ENCODE measurements around the gene MYLK4.
A peak's percentile ranks its signal among the peaks of the same experiment; 100 is the strongest.

The MYLK4 gene

GRCh38 chr6:2635911-2636310 lies 114.8 kb downstream of the MYLK4 start:
- Histone ChIP-seq H3K27me3 (ENCODE audit: low read depth) (no peaks in the 10 kb centered on the region), H3K4me1 (peaks cover 10% of the 10 kb centered on the region), H3K36me3 (replicated peaks) (no peaks in the 10 kb centered on the region), H3K4me3 (no peak overlapping the region), H3K9me3 (no peaks in the 10 kb centered on the region; the same call in 1 of the 2 replicates)
- in situ Hi-C loops (cut with MboI; ENCODE audit: low sequenced_read_pairs), result loop anchor here (10.0 kb wide), 1 partner anchor 1041 kb away; no protein-coding TSS in a partner anchor
- DNase-seq (ENCODE audit: low spot score in 2 of 2), result no peak

- H3K9me3 ChIP-seq, result no peaks in the 10 kb centered on the region; the same call in 1 of the 2 replicates
- no peaks in the 10 kb centered on the region for H3K27me3 ChIP-seq (ENCODE audit: low read depth)
- peak; percentile 70 to 93 for DNase-seq (ENCODE audit: low spot score in 2 of 2)
- no peak overlapping the region for H3K4me3 ChIP-seq
- peaks cover 9% of the 10 kb centered on the region for H3K4me1 ChIP-seq
- in situ Hi-C loops (cut with MboI; ENCODE audit: low sequenced_read_pairs), result loop anchor here (10.0 kb wide), 1 partner anchor 1040 kb away; no protein-coding TSS in a partner anchor
- H3K36me3 ChIP-seq (replicated peaks), result no peaks in the 10 kb centered on the region
These were observed 116.4 kb downstream of the MYLK4 start for GRCh38 chr6:2634139-2634964.

GRCh38 chr6:2633736-2634135 lies 117.0 kb downstream of the MYLK4 start:
- Histone ChIP-seq H3K36me3 (replicated peaks) (no peaks in the 10 kb centered on the region), H3K27me3 (ENCODE audit: low read depth) (no peaks in the 10 kb centered on the region), H3K4me3 (no peak overlapping the region), H3K9me3 (no peaks in the 10 kb centered on the region; the same call in 1 of the 2 replicates), H3K4me1 (peaks cover 9% of the 10 kb centered on the region)
- no peak for DNase-seq (ENCODE audit: low spot score in 2 of 2)
- in situ Hi-C loops (cut with MboI; ENCODE audit: low sequenced_read_pairs), result loop anchor here (10.0 kb wide), 1 partner anchor 1039 kb away; no protein-coding TSS in a partner anchor

- in situ Hi-C loops (cut with MboI; ENCODE audit: low sequenced_read_pairs), result loop anchor here (10.0 kb wide), 1 partner anchor 1038 kb away; no protein-coding TSS in a partner anchor
- Histone ChIP-seq H3K4me3 (no peak overlapping the region), H3K27me3 (ENCODE audit: low read depth) (no peaks in the 10 kb centered on the region), H3K9me3 (no peaks in the 10 kb centered on the region; the same call in 1 of the 2 replicates), H3K36me3 (replicated peaks) (no peaks in the 10 kb centered on the region), H3K4me1 (peaks cover 9% of the 10 kb centered on the region)
- DNase-seq (ENCODE audit: low spot score in 2 of 2), result no peak
These were observed 117.6 kb downstream of the MYLK4 start for GRCh38 chr6:2632976-2633584.

GRCh38 chr6:2632368-2632767 lies 118.4 kb downstream of the MYLK4 start:
- no peaks in the 10 kb centered on the region for H3K27me3 ChIP-seq (ENCODE audit: low read depth)
- peaks cover 9% of the 10 kb centered on the region for H3K4me1 ChIP-seq
- no peaks in the 10 kb centered on the region for H3K36me3 ChIP-seq (replicated peaks)
- no peak overlapping the region for H3K4me3 ChIP-seq
- in situ Hi-C loops (cut with MboI; ENCODE audit: low sequenced_read_pairs), result loop anchor here (10.0 kb wide), 1 partner anchor 1038 kb away; no protein-coding TSS in a partner anchor
- H3K9me3 ChIP-seq, result no peaks in the 10 kb centered on the region; the same call in 1 of the 2 replicates
- no peak for DNase-seq (ENCODE audit: low spot score in 2 of 2)

GRCh38 chr6:2630891-2631571 lies 119.7 kb downstream of the MYLK4 start:
- Histone ChIP-seq H3K4me1 (peaks cover 9% of the 10 kb centered on the region), H3K9me3 (no peaks in the 10 kb centered on the region; the same call in 1 of the 2 replicates), H3K4me3 (no peak overlapping the region), H3K36me3 (replicated peaks) (no peaks in the 10 kb centered on the region), H3K27me3 (ENCODE audit: low read depth) (no peaks in the 10 kb centered on the region)
- in situ Hi-C loops (cut with MboI; ENCODE audit: low sequenced_read_pairs), result loop anchor here (10.0 kb wide), 1 partner anchor 1036 kb away; no protein-coding TSS in a partner anchor
- DNase-seq (ENCODE audit: low spot score in 2 of 2), result no peak

GRCh38 chr6:2630359-2630758 lies 120.4 kb downstream of the MYLK4 start:
- DNase-seq (ENCODE audit: low spot score in 2 of 2), result no peak
- Histone ChIP-seq H3K4me1 (peaks cover 9% of the 10 kb centered on the region), H3K4me3 (no peak overlapping the region), H3K9me3 (no peaks in the 10 kb centered on the region; the same call in 1 of the 2 replicates), H3K27me3 (ENCODE audit: low read depth) (no peaks in the 10 kb centered on the region), H3K36me3 (replicated peaks) (no peaks in the 10 kb centered on the region)
- in situ Hi-C loops (cut with MboI; ENCODE audit: low sequenced_read_pairs), result loop anchor here (10.0 kb wide), 1 partner anchor 1036 kb away; no protein-coding TSS in a partner anchor

GRCh38 chr6:2626401-2626800 lies 124.3 kb downstream of the MYLK4 start:
- in situ Hi-C loops (cut with MboI; ENCODE audit: low sequenced_read_pairs), result no loop called here
- Histone ChIP-seq H3K9me3 (no peaks in the 10 kb centered on the region; the same call in 1 of the 2 replicates), H3K36me3 (replicated peaks) (no peaks in the 10 kb centered on the region), H3K4me3 (no peak overlapping the region), H3K4me1 (peaks cover 2% of the 10 kb centered on the region; the same call in 1 of the 2 replicates), H3K27me3 (ENCODE audit: low read depth) (no peaks in the 10 kb centered on the region)
- no peak for DNase-seq (ENCODE audit: low spot score in 2 of 2)

- in situ Hi-C loops (cut with MboI; ENCODE audit: low sequenced_read_pairs), result no loop called here
- DNase-seq (ENCODE audit: low spot score in 2 of 2), result no peak
- Histone ChIP-seq H3K4me1 (peaks cover 1% of the 10 kb centered on the region; the same call in 1 of the 2 replicates), H3K9me3 (no peaks in the 10 kb centered on the region; the same call in 1 of the 2 replicates), H3K27me3 (ENCODE audit: low read depth) (no peaks in the 10 kb centered on the region), H3K4me3 (no peak overlapping the region), H3K36me3 (replicated peaks) (no peaks in the 10 kb centered on the region)
These were observed 125.1 kb downstream of the MYLK4 start for GRCh38 chr6:2625581-2625980.

- no peaks in the 10 kb centered on the region for H3K4me1 ChIP-seq
These were observed 126.5 kb downstream of the MYLK4 start for GRCh38 chr6:2624177-2624576.

GRCh38 chr6:2623295-2623694 lies 127.4 kb downstream of the MYLK4 start:
- Histone ChIP-seq H3K4me1 (no peaks in the 10 kb centered on the region), H3K27me3 (ENCODE audit: low read depth) (no peaks in the 10 kb centered on the region), H3K36me3 (replicated peaks) (no peaks in the 10 kb centered on the region), H3K4me3 (no peak overlapping the region), H3K9me3 (no peaks in the 10 kb centered on the region; the same call in 1 of the 2 replicates)
- in situ Hi-C loops (cut with MboI; ENCODE audit: low sequenced_read_pairs), result no loop called here
- DNase-seq (ENCODE audit: low spot score in 2 of 2), result no peak

More at GRCh38 chr6:2624177-2624576, 126.5 kb downstream of the MYLK4 start:
- H3K9me3 ChIP-seq, result no peaks in the 10 kb centered on the region; the same call in 1 of the 2 replicates
- no peak overlapping the region for H3K4me3 ChIP-seq
- no peak for DNase-seq (ENCODE audit: low spot score in 2 of 2)
- H3K36me3 ChIP-seq (replicated peaks), result no peaks in the 10 kb centered on the region
- H3K27me3 ChIP-seq (ENCODE audit: low read depth), result no peaks in the 10 kb centered on the region
- in situ Hi-C loops (cut with MboI; ENCODE audit: low sequenced_read_pairs), result no loop called here

GRCh38 chr6:2622671-2623070 lies 128.1 kb downstream of the MYLK4 start:
- in situ Hi-C loops (cut with MboI; ENCODE audit: low sequenced_read_pairs), result no loop called here
- Histone ChIP-seq H3K4me3 (no peak overlapping the region), H3K9me3 (no peaks in the 10 kb centered on the region; the same call in 1 of the 2 replicates), H3K36me3 (replicated peaks) (no peaks in the 10 kb centered on the region), H3K4me1 (no peaks in the 10 kb centered on the region), H3K27me3 (ENCODE audit: low read depth) (no peaks in the 10 kb centered on the region)
- no peak for DNase-seq (ENCODE audit: low spot score in 2 of 2)

GRCh38 chr6:2619651-2620050 lies 131.1 kb downstream of the MYLK4 start:
- Histone ChIP-seq H3K4me3 (no peak overlapping the region), H3K36me3 (replicated peaks) (no peaks in the 10 kb centered on the region), H3K27me3 (ENCODE audit: low read depth) (no peaks in the 10 kb centered on the region), H3K9me3 (no peaks in the 10 kb centered on the region), H3K4me1 (no peaks in the 10 kb centered on the region)
- no peak for DNase-seq (ENCODE audit: low spot score in 2 of 2)
- in situ Hi-C loops (cut with MboI; ENCODE audit: low sequenced_read_pairs), result no loop called here

Data from HAP-1 (cell line).